ENCODE data around the gene FKBP14. TPM values are rescaled to one million over a fixed set of nuclear protein-coding genes. Genes with fewer than 3 reads are reported as not detected.

The FKBP14 gene
- total RNA-seq, 2 experiments from 2014 or later, result 4.3 to 5.2 TPM

- ChIA-PET CTCF (no interaction called here), POLR2A (no interaction called here)
- H3K27me3 ChIP-seq (ENCODE audit: control insufficient read depth in 1 of 2, insufficient read depth in 2 of 2, low read length in 2 of 2), result peaks cover 7 to 11% of the 10 kb centered on the region in 2 experiments
- Mint-ChIP-seq H3K4me1 (ENCODE audit: low read depth) (no peaks in the 10 kb centered on the region), H3K4me3 (no peak overlapping the region), H3K9me3 (no peaks in the 10 kb centered on the region), H3K36me3 (ENCODE audit: low read depth) (no peaks in the 10 kb centered on the region), H3K27me3 (peaks cover 39% of the 10 kb centered on the region), H3K27ac (no peak overlapping the region)
- intact Hi-C loops (cut with DNase I, micrococcal nuclease), result no loop called here
- no peaks in the 10 kb centered on the region for H3K4me1 ChIP-seq (ENCODE audit: insufficient read depth, low read length)
- H3K9me3 ChIP-seq (ENCODE audit: control insufficient read depth in 1 of 2, insufficient read depth in 1 of 2, low read length in 2 of 2), result no peaks in the 10 kb centered on the region
- no peaks in the 10 kb centered on the region for H3K36me3 ChIP-seq (ENCODE audit: insufficient read depth, low read length)
- DNase-seq, result no peak
- H3K27ac ChIP-seq (ENCODE audit: low read depth in 1 of 2, low read length in 2 of 2), result no peak overlapping the region
- no peak overlapping the region for H3K4me3 ChIP-seq (ENCODE audit: low read length)
- no peak for TF ChIP-seq CTCF (IDR thresholded peaks at IDR 0.05)
- ATAC-seq (ENCODE audit: poor library complexity), result no peak
These were observed 24.5 kb downstream of the FKBP14 start for GRCh38 chr7:30001998-30002397.

- peaks cover 7 to 11% of the 10 kb centered on the region in 2 experiments for H3K9me3 ChIP-seq (ENCODE audit: control insufficient read depth in 1 of 2, insufficient read depth in 1 of 2, low read length in 2 of 2)
- CTCF ChIA-PET, result no interaction called here
- Mint-ChIP-seq H3K36me3 (ENCODE audit: low read depth) (no peaks in the 10 kb centered on the region), H3K4me3 (no peak overlapping the region), H3K27me3 (peaks cover 34% of the 10 kb centered on the region), H3K4me1 (ENCODE audit: low read depth) (no peaks in the 10 kb centered on the region), H3K27ac (no peak overlapping the region), H3K9me3 (peaks cover 4% of the 10 kb centered on the region)
- peaks cover 7 to 15% of the 10 kb centered on the region in 2 experiments for H3K27me3 ChIP-seq (ENCODE audit: control insufficient read depth in 1 of 2, insufficient read depth in 2 of 2, low read length in 2 of 2)
- no peak overlapping the region for H3K27ac ChIP-seq (ENCODE audit: low read depth in 1 of 2, low read length in 2 of 2)
- DNase-seq, result no peak
- no peak for TF ChIP-seq CTCF (IDR thresholded peaks at IDR 0.05)
- ATAC-seq (ENCODE audit: poor library complexity), result no peak
- intact Hi-C loops (cut with DNase I, micrococcal nuclease), result no loop called here
- H3K4me1 ChIP-seq (ENCODE audit: insufficient read depth, low read length), result no peaks in the 10 kb centered on the region
- H3K4me3 ChIP-seq (ENCODE audit: low read length), result no peak overlapping the region
- no peaks in the 10 kb centered on the region for H3K36me3 ChIP-seq (ENCODE audit: insufficient read depth, low read length)
- POLR2A ChIA-PET, result no interaction called here
These were observed 28.0 kb downstream of the FKBP14 start for GRCh38 chr7:29998489-29998888.

GRCh38 chr7:29996321-29996720, 30.2 kb downstream of the FKBP14 start:
- H3K9me3 Mint-ChIP-seq, result peaks cover 4% of the 10 kb centered on the region
- peaks cover 44% of the 10 kb centered on the region for H3K27me3 Mint-ChIP-seq
- Histone ChIP-seq H3K27me3 (ENCODE audit: control insufficient read depth in 1 of 2, insufficient read depth in 2 of 2, low read length in 2 of 2) (peaks cover 13 to 22% of the 10 kb centered on the region in 2 experiments), H3K27ac (ENCODE audit: low read depth in 1 of 2, low read length in 2 of 2) (no peak overlapping the region), H3K36me3 (ENCODE audit: insufficient read depth, low read length) (no peaks in the 10 kb centered on the region), H3K4me1 (ENCODE audit: insufficient read depth, low read length) (no peaks in the 10 kb centered on the region), H3K9me3 (ENCODE audit: control insufficient read depth in 1 of 2, insufficient read depth in 1 of 2, low read length in 2 of 2) (peaks cover 16 to 20% of the 10 kb centered on the region in 2 experiments), H3K4me3 (ENCODE audit: low read length) (no peak overlapping the region)
- ATAC-seq (ENCODE audit: poor library complexity), result no peak
- TF ChIP-seq CTCF (IDR thresholded peaks at IDR 0.05), result no peak
- H3K36me3 Mint-ChIP-seq (ENCODE audit: low read depth), result no peaks in the 10 kb centered on the region
- no peaks in the 10 kb centered on the region for H3K4me1 Mint-ChIP-seq (ENCODE audit: low read depth)
- ChIA-PET POLR2A (no interaction called here), CTCF (no interaction called here)
- DNase-seq, result no peak
- intact Hi-C loops (cut with DNase I, micrococcal nuclease), result no loop called here
- H3K4me3 Mint-ChIP-seq, result no peak overlapping the region
- H3K27ac Mint-ChIP-seq, result no peak overlapping the region

Data from CD4-positive, alpha-beta T cell (primary cell).